Measurements from ENCODE around the gene PTPRN2.
"Not testable (repeated sequence)": the region's sequence is repeated elsewhere in the genome, so short reads cannot be mapped to it uniquely, and the experiment has no call there.

The PTPRN2 gene

GRCh38 chr7:158468181-158468580 is 119.4 kb downstream of the PTPRN2 start:
- no peak for DNase-seq (ENCODE audit: low spot score)

GRCh38 chr7:158467562-158467961 is 120.1 kb downstream of the PTPRN2 start:
- no peak for DNase-seq (ENCODE audit: low spot score)

GRCh38 chr7:158463317-158463716 is 124.3 kb downstream of the PTPRN2 start:
- no peak for DNase-seq (ENCODE audit: low spot score)

GRCh38 chr7:158461824-158462223 is 125.8 kb downstream of the PTPRN2 start:
- DNase-seq (ENCODE audit: low spot score), result no peak

GRCh38 chr7:158460665-158461064 is 127.0 kb downstream of the PTPRN2 start:
- DNase-seq (ENCODE audit: low spot score), result no peak

- no peak for DNase-seq (ENCODE audit: low spot score)
These were observed 128.8 kb downstream of the PTPRN2 start for GRCh38 chr7:158458716-158459282.

GRCh38 chr7:158458096-158458495 is 129.5 kb downstream of the PTPRN2 start:
- DNase-seq (ENCODE audit: low spot score), result no peak

GRCh38 chr7:158457586-158457985 is 130.0 kb downstream of the PTPRN2 start:
- not testable (repeated sequence) for DNase-seq (ENCODE audit: low spot score)

GRCh38 chr7:158454631-158455030 is 133.0 kb downstream of the PTPRN2 start:
- no peak for DNase-seq (ENCODE audit: low spot score)

- no peak for DNase-seq (ENCODE audit: low spot score)
These were observed 134.0 kb downstream of the PTPRN2 start for GRCh38 chr7:158453663-158454062.

- no peak for DNase-seq (ENCODE audit: low spot score)
These were observed 135.3 kb downstream of the PTPRN2 start for GRCh38 chr7:158452331-158452730.

GRCh38 chr7:158450476-158451124 is 137.0 kb downstream of the PTPRN2 start:
- DNase-seq (ENCODE audit: low spot score), result no peak

GRCh38 chr7:158449942-158450341 is 137.7 kb downstream of the PTPRN2 start:
- DNase-seq (ENCODE audit: low spot score), result no peak

- no peak for DNase-seq (ENCODE audit: low spot score)
These were observed 138.4 kb downstream of the PTPRN2 start for GRCh38 chr7:158449266-158449665.

GRCh38 chr7:158448430-158449100 is 139.1 kb downstream of the PTPRN2 start:
- no peak for DNase-seq (ENCODE audit: low spot score)

- DNase-seq (ENCODE audit: low spot score), result no peak
These were observed 140.0 kb downstream of the PTPRN2 start for GRCh38 chr7:158447506-158448171.

GRCh38 chr7:158447151-158447505 is 140.5 kb downstream of the PTPRN2 start:
- no peak for DNase-seq (ENCODE audit: low spot score)

- no peak for DNase-seq (ENCODE audit: low spot score)
These were observed 140.9 kb downstream of the PTPRN2 start for GRCh38 chr7:158446706-158447105.

- DNase-seq (ENCODE audit: low spot score), result no peak
These were observed 141.3 kb downstream of the PTPRN2 start for GRCh38 chr7:158446281-158446680.

GRCh38 chr7:158445421-158446175 is 142.0 kb downstream of the PTPRN2 start:
- no peak for DNase-seq (ENCODE audit: low spot score)

GRCh38 chr7:158444501-158445420 is 142.9 kb downstream of the PTPRN2 start:
- DNase-seq (ENCODE audit: low spot score), result no peak

All from D341Med (cell line).